T-helper 17 cell (primary cell): Measurements from ENCODE around the gene SCAMP1. TPM values are rescaled to one million over a fixed set of nuclear protein-coding genes. Genes with fewer than 3 reads are reported as not detected.

Experiments
- ATAC-seq: fragments of 150-1000 bp; cut with Tn5 transposase; 2 replicates; pipeline ENCODE4 v1.10.0; 2021; ENCODE audit warnings: mild to moderate bottlenecking, moderate library complexity
- DNase-seq, 3 donors: peaks; one replicate each; pipeline versions ENCODE4 v3.0.0 to v3.0.0-alpha.2; 2020 to 2021
- H3K9me3 ChIP-seq: one replicate; pipeline ENCODE4 v1.7.0; 2013; ENCODE audit warnings: low read length, mild to moderate bottlenecking; ENCODE audit not compliant: control insufficient read depth, poor library complexity, severe bottlenecking
- H3K27ac Mint-ChIP-seq: one replicate; pipeline ENCODE4 v1.8.0; 2022; ENCODE audit warnings: mild to moderate bottlenecking, moderate library complexity, mixed read lengths
- H3K27me3 Mint-ChIP-seq: one replicate; pipeline ENCODE4 v1.8.0; 2022; ENCODE audit warnings: mixed read lengths
- H3K36me3 Mint-ChIP-seq: one replicate; pipeline ENCODE4 v1.8.0; 2022; ENCODE audit warnings: low read depth, mixed read lengths
- H3K4me1 Mint-ChIP-seq: one replicate; pipeline ENCODE4 v1.8.0; 2022; ENCODE audit warnings: mild to moderate bottlenecking, mixed read lengths
- H3K4me3 Mint-ChIP-seq: one replicate; pipeline ENCODE4 v1.8.0; 2022; ENCODE audit warnings: mild to moderate bottlenecking, moderate library complexity, mixed read lengths
- total RNA-seq, 4 donors: library from RNA in 2 of 4; stranded (reverse) in 2 of 4; gene quantifications; one replicate each; pipeline ENCODE4 v1.2.3 and lab custom pipeline; 2022 to 2026

The SCAMP1 gene
- total RNA-seq, 2 donors from 2014 or later = 24.7 to 25.4 TPM

- no peak for DNase-seq
- Mint-ChIP-seq H3K4me3 (no peak overlapping the region), H3K27me3 (peaks cover 44% of the 10 kb centered on the region), H3K4me1 (peaks cover 2% of the 10 kb centered on the region), H3K36me3 (no peaks in the 10 kb centered on the region), H3K27ac (no peak overlapping the region)
- H3K9me3 ChIP-seq = no peaks in the 10 kb centered on the region
- no peak for ATAC-seq
These were observed 136.0 kb downstream of the SCAMP1 start for GRCh38 chr5:78496373-78496772.

GRCh38 chr5:78497573-78498533, 137.4 kb downstream of the SCAMP1 start:
- peaks cover 59% of the 10 kb centered on the region for H3K27me3 Mint-ChIP-seq
- no peak overlapping the region for H3K4me3 Mint-ChIP-seq
- no peaks in the 10 kb centered on the region for H3K36me3 Mint-ChIP-seq
- DNase-seq (no peak), ATAC-seq (no peak)
- H3K4me1 Mint-ChIP-seq = peaks cover 2% of the 10 kb centered on the region
- H3K9me3 ChIP-seq = no peaks in the 10 kb centered on the region
- no peak overlapping the region for H3K27ac Mint-ChIP-seq

- H3K9me3 ChIP-seq = no peaks in the 10 kb centered on the region
- DNase-seq (no peak), ATAC-seq (no peak)
- Mint-ChIP-seq H3K27me3 (peaks cover 74% of the 10 kb centered on the region), H3K4me1 (peaks cover 2% of the 10 kb centered on the region), H3K4me3 (no peak overlapping the region), H3K27ac (no peak overlapping the region), H3K36me3 (no peaks in the 10 kb centered on the region)
These were observed 139.1 kb downstream of the SCAMP1 start for GRCh38 chr5:78499485-78499884.

- ATAC-seq = no peak
- peaks cover 80% of the 10 kb centered on the region for H3K27me3 Mint-ChIP-seq
- no peaks in the 10 kb centered on the region for H3K36me3 Mint-ChIP-seq
- H3K4me1 Mint-ChIP-seq = peaks cover 2% of the 10 kb centered on the region
- no peaks in the 10 kb centered on the region for H3K9me3 ChIP-seq
- H3K27ac Mint-ChIP-seq = no peak overlapping the region
- DNase-seq = no peak
- no peak overlapping the region for H3K4me3 Mint-ChIP-seq
These were observed 139.6 kb downstream of the SCAMP1 start for GRCh38 chr5:78500028-78500427.

GRCh38 chr5:78500871-78501270, 140.5 kb downstream of the SCAMP1 start:
- H3K9me3 ChIP-seq = no peaks in the 10 kb centered on the region
- H3K27ac Mint-ChIP-seq = no peak overlapping the region
- ATAC-seq = no peak
- no peaks in the 10 kb centered on the region for H3K36me3 Mint-ChIP-seq
- peaks cover 2% of the 10 kb centered on the region for H3K4me1 Mint-ChIP-seq
- H3K4me3 Mint-ChIP-seq = no peak overlapping the region
- no peak for DNase-seq
- H3K27me3 Mint-ChIP-seq = peaks cover 84% of the 10 kb centered on the region

GRCh38 chr5:78501411-78502352, 141.3 kb downstream of the SCAMP1 start:
- H3K9me3 ChIP-seq = no peaks in the 10 kb centered on the region
- ATAC-seq (no peak), DNase-seq (no peak)
- peaks cover 90% of the 10 kb centered on the region for H3K27me3 Mint-ChIP-seq
- H3K27ac Mint-ChIP-seq = no peak overlapping the region
- peaks cover 2% of the 10 kb centered on the region for H3K4me1 Mint-ChIP-seq
- H3K4me3 Mint-ChIP-seq = no peak overlapping the region
- no peaks in the 10 kb centered on the region for H3K36me3 Mint-ChIP-seq

GRCh38 chr5:78503958-78504653, 143.7 kb downstream of the SCAMP1 start:
- H3K27ac Mint-ChIP-seq = no peak overlapping the region
- no peaks in the 10 kb centered on the region for H3K4me1 Mint-ChIP-seq
- peaks cover 92% of the 10 kb centered on the region for H3K27me3 Mint-ChIP-seq
- no peaks in the 10 kb centered on the region for H3K36me3 Mint-ChIP-seq
- no peak overlapping the region for H3K4me3 Mint-ChIP-seq
- ATAC-seq (no peak), DNase-seq (no peak)
- H3K9me3 ChIP-seq = no peaks in the 10 kb centered on the region

- peaks cover 6% of the 10 kb centered on the region for H3K4me1 Mint-ChIP-seq
- H3K4me3 Mint-ChIP-seq = no peak overlapping the region
- H3K9me3 ChIP-seq = no peaks in the 10 kb centered on the region
- ATAC-seq = no peak
- H3K36me3 Mint-ChIP-seq = no peaks in the 10 kb centered on the region
- H3K27me3 Mint-ChIP-seq = peaks cover 89% of the 10 kb centered on the region
- DNase-seq = no peak
- H3K27ac Mint-ChIP-seq = no peak overlapping the region
These were observed 144.6 kb downstream of the SCAMP1 start for GRCh38 chr5:78504704-78505677.

- H3K9me3 ChIP-seq = no peaks in the 10 kb centered on the region
- Mint-ChIP-seq H3K4me3 (no peak overlapping the region), H3K27me3 (peaks cover 82% of the 10 kb centered on the region), H3K27ac (no peak overlapping the region), H3K36me3 (no peaks in the 10 kb centered on the region), H3K4me1 (peaks cover 10% of the 10 kb centered on the region)
- no peak for ATAC-seq
- no peak for DNase-seq
These were observed 145.4 kb downstream of the SCAMP1 start for GRCh38 chr5:78505860-78506259.

GRCh38 chr5:78506261-78507024, 146.0 kb downstream of the SCAMP1 start:
- Mint-ChIP-seq H3K4me1 (peaks cover 10% of the 10 kb centered on the region), H3K4me3 (no peak overlapping the region), H3K27ac (no peak overlapping the region), H3K27me3 (peaks cover 82% of the 10 kb centered on the region), H3K36me3 (no peaks in the 10 kb centered on the region)
- no peak for ATAC-seq
- no peak for DNase-seq
- no peaks in the 10 kb centered on the region for H3K9me3 ChIP-seq

GRCh38 chr5:78507531-78507930, 147.1 kb downstream of the SCAMP1 start:
- no peak overlapping the region for H3K4me3 Mint-ChIP-seq

More at GRCh38 chr5:78507531-78507930, 147.1 kb downstream of the SCAMP1 start:
- Mint-ChIP-seq H3K27ac (no peak overlapping the region), H3K4me1 (peaks cover 10% of the 10 kb centered on the region), H3K36me3 (no peaks in the 10 kb centered on the region), H3K27me3 (peaks cover 71% of the 10 kb centered on the region)
- DNase-seq (no peak), ATAC-seq (no peak)
- H3K9me3 ChIP-seq = no peaks in the 10 kb centered on the region
